ENCODE measurements around the gene IDE.

IDE gene

DNA sequence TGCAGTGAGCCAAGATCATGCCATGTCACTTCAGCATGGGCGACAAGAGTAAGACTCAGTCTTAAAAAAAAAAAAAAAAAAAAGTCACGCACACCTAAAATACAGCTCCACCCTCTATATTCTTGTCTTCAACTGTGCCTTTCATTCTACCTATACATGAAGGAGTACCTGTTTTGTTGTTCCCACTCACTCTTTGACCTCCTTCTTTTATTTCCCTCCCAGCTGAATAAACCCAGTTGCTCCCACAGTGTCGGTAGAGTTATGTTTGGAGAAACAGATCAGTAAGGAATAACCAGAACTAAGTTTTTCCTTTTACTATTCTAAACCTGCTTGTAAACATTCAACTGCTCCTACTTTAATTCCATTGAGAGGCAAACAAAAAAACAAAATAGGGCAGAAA is 50.3 kb downstream of the IDE start:
- H3K4me3 ChIP-seq (ENCODE audit: low read depth, low read length) = no peak overlapping the region
- TF ChIP-seq, protein P1, sequence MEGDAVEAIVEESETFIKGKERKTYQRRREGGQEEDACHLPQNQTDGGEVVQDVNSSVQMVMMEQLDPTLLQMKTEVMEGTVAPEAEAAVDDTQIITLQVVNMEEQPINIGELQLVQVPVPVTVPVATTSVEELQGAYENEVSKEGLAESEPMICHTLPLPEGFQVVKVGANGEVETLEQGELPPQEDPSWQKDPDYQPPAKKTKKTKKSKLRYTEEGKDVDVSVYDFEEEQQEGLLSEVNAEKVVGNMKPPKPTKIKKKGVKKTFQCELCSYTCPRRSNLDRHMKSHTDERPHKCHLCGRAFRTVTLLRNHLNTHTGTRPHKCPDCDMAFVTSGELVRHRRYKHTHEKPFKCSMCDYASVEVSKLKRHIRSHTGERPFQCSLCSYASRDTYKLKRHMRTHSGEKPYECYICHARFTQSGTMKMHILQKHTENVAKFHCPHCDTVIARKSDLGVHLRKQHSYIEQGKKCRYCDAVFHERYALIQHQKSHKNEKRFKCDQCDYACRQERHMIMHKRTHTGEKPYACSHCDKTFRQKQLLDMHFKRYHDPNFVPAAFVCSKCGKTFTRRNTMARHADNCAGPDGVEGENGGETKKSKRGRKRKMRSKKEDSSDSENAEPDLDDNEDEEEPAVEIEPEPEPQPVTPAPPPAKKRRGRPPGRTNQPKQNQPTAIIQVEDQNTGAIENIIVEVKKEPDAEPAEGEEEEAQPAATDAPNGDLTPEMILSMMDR (IDR thresholded peaks at IDR 0.05; ENCODE audit: low read depth, low read length) = no peak

DNA sequence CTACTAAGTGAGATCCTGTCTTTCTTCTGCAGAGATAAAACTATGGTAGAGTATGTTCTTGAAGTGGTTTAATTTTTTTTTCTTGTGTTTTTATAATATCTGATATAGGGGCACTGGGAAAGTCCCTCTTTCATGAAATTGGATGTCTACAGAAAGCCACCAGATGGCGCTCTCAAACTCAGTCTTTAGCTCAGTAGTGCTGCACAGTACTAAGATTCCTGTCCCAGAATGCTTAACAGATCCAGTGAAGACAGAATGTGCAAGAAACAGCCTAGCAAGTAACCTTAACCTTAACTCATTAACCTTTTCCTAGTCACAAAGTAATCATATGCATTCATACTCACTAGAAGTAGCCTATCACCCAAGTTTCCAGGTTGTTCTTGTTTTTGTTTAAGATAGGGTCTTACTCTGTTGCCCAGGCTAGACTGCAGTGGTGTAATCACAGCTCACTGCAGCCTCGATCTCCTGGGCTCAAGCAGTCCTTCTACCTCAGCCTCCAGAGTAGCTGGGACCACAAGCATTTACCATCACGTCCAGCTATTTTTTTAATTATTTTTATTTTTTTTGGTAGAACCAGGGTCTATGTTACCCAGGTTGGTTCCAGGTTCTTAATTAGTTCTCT is 56.7 kb downstream of the IDE start:
- TF ChIP-seq, protein P1 (IDR thresholded peaks at IDR 0.05; ENCODE audit: low read depth, low read length) = peak; percentile 49
- H3K4me3 ChIP-seq (ENCODE audit: low read depth, low read length) = no peak overlapping the region

DNA sequence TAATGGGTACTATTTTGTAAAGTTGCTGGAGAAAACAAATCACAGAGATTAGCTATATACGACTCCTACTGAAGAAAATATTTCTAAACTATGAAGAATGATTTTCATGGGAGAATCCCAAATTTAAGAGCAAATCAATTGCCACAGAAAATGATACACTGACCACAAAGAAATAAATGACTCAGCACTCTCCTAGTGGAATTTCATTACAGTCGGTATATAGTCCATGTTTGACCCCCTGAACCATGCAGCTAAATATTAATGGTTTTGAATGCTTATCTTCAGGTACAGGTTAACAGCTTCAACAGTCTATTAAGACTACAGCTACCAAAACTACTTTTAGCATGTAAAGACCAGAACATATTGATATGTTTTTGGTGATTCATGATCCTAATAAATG is 65.0 kb downstream of the IDE start:
- TF ChIP-seq, protein P1 (IDR thresholded peaks at IDR 0.05; ENCODE audit: low read depth, low read length) = no peak
- no peak overlapping the region for H3K4me3 ChIP-seq (ENCODE audit: low read depth, low read length)

DNA sequence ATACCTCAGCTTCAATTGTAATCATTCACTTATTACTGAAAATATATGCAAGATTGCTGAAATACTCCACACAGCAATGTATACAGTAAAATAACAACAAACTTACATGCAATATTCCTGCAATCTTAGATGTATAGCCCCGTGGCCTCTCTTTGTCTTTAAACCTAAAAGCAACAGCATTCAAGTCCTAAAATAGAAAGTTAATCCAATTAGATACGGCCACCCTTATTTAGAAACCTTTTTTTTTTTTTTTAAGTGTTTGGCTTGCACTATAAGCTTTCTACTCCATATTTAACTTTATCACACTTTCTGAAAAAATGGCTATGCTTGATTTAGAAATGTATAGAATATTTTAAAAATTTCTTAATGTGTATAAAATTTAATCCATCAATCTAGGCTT is 67.6 kb downstream of the IDE start:
- no peak overlapping the region for H3K4me3 ChIP-seq (ENCODE audit: low read depth, low read length)
- TF ChIP-seq, protein P1 (IDR thresholded peaks at IDR 0.05; ENCODE audit: low read depth, low read length) = no peak

DNA sequence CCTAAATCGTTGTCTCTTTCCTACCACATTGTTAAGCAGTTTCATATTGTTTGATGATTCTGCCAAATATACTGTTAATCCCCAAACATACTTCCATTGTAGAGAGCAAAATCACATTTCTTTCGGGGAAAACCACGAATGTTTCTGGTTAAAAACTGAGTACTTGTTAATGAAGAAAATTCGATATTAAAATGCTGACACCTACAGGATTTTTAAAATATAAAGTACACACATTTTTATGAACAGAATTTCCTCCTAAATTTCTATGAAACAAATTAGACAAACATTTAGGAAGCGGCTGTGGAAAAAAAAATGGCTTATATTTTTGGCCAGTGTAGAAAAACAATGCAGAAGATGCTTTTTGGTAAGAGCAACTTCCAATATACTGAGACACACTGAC is 68.8 kb downstream of the IDE start:
- TF ChIP-seq, protein P1 (IDR thresholded peaks at IDR 0.05; ENCODE audit: low read depth, low read length) = no peak
- H3K4me3 ChIP-seq (ENCODE audit: low read depth, low read length) = no peak overlapping the region

DNA sequence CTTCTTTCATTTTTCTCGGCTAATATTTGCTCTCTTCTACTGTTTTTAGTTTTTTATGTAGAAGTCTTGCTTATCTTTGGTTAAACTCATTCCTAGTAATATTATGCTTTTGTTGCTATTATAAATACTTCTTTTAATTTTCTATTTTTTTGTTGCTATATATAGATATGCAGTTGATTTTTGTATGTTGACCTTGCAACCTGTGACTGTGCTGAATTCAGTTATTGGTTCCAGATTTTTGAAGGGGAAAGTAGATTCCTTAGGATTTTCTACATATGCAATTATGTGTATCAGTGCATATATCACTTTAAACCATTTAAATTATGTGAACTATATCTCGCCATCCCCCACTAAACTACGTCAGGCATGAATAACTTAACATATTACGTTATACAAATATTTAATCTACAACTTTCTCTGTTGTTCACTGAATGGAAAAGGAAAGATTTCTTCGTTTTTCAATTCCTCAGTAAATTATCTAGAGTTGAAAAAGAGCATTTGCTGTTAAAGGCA is 71.5 kb downstream of the IDE start:
- H3K4me3 ChIP-seq (ENCODE audit: low read depth, low read length) = no peak overlapping the region
- TF ChIP-seq, protein P1 (IDR thresholded peaks at IDR 0.05; ENCODE audit: low read depth, low read length) = no peak

DNA sequence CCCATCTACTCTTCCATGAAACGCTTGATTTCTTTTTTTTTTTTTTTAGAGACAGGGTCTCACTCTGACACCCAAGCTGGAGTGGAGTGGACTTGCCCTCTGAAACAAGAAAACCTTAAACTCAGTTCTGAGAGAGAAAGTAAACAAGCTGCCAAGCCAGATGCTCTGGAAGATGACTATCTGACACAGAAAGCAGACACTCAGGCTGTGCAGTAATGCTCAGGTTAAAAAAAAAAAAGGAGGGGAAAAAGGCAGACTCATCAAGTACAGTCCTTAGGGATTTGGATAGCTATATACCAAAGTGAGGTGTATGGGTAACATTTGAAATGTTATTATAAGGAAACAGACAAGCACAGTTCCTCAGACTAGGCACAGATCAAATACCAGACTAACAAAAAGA is 80.5 kb downstream of the IDE start:
- no peak overlapping the region for H3K4me3 ChIP-seq (ENCODE audit: low read depth, low read length)
- TF ChIP-seq, protein P1 (IDR thresholded peaks at IDR 0.05; ENCODE audit: low read depth, low read length) = no peak

Data from WI38 (cell line).